Measurements from ENCODE around the gene CRLF2. TPM values are rescaled to one million over a fixed set of nuclear protein-coding genes. Genes with fewer than 3 reads are reported as not detected.

Gene CRLF2
- total RNA-seq, 1 experiment from 2014 or later = 4.7 TPM

Other genes starting within 250 kb of the CRLF2 start
- 69.6 and 70.4 TPM in 2 replicates for gene CSF2RA, start 56.2 kb upstream of the CRLF2 start, total RNA-seq (2014; rRNA removed; shearing (Covaris generic))
- 0.27 and 0.40 TPM in 2 replicates for gene IL3RA, start 124.1 kb upstream of the CRLF2 start, total RNA-seq (2014; rRNA removed; shearing (Covaris generic))
- 553 and 588 TPM in 2 replicates for gene SLC25A6, start 179.5 kb upstream of the CRLF2 start, total RNA-seq (2014; rRNA removed; shearing (Covaris generic))
- 14.7 and 16.7 TPM in 2 replicates for gene ASMTL, start 240.3 kb upstream of the CRLF2 start, total RNA-seq (2014; rRNA removed; shearing (Covaris generic))

All from NCI-H460 (cell line).